ENCODE results near the gene MARCHF10.

DNA sequence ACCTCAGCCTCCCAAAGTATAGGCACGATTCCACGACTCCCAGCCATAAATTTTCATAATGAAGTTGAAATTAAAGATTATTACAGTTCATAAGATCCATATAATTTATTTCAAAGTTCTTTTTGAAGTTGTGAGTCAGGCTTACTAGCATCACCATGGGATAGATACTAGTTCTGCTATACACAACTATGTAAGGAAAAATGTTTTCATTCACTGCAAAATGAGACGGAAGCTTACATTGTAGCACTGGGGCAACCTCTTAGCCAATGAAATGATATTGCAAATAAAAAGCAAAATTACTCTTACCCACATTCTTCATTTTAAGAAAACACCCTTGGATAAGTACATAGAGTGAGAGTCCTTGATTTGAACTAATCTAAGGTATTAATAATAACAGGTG is 18.8 kb upstream of the MARCHF10 start:
- TF ChIP-seq, protein P1, sequence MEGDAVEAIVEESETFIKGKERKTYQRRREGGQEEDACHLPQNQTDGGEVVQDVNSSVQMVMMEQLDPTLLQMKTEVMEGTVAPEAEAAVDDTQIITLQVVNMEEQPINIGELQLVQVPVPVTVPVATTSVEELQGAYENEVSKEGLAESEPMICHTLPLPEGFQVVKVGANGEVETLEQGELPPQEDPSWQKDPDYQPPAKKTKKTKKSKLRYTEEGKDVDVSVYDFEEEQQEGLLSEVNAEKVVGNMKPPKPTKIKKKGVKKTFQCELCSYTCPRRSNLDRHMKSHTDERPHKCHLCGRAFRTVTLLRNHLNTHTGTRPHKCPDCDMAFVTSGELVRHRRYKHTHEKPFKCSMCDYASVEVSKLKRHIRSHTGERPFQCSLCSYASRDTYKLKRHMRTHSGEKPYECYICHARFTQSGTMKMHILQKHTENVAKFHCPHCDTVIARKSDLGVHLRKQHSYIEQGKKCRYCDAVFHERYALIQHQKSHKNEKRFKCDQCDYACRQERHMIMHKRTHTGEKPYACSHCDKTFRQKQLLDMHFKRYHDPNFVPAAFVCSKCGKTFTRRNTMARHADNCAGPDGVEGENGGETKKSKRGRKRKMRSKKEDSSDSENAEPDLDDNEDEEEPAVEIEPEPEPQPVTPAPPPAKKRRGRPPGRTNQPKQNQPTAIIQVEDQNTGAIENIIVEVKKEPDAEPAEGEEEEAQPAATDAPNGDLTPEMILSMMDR (IDR thresholded peaks at IDR 0.05; ENCODE audit: poor library complexity, severe bottlenecking) = no peak
- no peak for TF ChIP-seq POLR2AphosphoS5 (IDR thresholded peaks at IDR 0.05)
- TF ChIP-seq RAD21 (conservative IDR thresholded peaks at IDR 0.05) = no peak
- no peak for TF ChIP-seq EP300 (conservative IDR thresholded peaks at IDR 0.05; ENCODE audit: poor library complexity, severe bottlenecking)
- TF ChIP-seq SMC3 (conservative IDR thresholded peaks at IDR 0.05; ENCODE audit: poor library complexity) = no peak
- TF ChIP-seq EZH2 (IDR thresholded peaks at IDR 0.05; ENCODE audit: borderline replicate concordance, insufficient read depth, low read length, poor library complexity, severe bottlenecking) = no peak
- no peak for TF ChIP-seq MXI1 (conservative IDR thresholded peaks at IDR 0.05; ENCODE audit: poor library complexity, severe bottlenecking)
- TF ChIP-seq, protein P2, sequence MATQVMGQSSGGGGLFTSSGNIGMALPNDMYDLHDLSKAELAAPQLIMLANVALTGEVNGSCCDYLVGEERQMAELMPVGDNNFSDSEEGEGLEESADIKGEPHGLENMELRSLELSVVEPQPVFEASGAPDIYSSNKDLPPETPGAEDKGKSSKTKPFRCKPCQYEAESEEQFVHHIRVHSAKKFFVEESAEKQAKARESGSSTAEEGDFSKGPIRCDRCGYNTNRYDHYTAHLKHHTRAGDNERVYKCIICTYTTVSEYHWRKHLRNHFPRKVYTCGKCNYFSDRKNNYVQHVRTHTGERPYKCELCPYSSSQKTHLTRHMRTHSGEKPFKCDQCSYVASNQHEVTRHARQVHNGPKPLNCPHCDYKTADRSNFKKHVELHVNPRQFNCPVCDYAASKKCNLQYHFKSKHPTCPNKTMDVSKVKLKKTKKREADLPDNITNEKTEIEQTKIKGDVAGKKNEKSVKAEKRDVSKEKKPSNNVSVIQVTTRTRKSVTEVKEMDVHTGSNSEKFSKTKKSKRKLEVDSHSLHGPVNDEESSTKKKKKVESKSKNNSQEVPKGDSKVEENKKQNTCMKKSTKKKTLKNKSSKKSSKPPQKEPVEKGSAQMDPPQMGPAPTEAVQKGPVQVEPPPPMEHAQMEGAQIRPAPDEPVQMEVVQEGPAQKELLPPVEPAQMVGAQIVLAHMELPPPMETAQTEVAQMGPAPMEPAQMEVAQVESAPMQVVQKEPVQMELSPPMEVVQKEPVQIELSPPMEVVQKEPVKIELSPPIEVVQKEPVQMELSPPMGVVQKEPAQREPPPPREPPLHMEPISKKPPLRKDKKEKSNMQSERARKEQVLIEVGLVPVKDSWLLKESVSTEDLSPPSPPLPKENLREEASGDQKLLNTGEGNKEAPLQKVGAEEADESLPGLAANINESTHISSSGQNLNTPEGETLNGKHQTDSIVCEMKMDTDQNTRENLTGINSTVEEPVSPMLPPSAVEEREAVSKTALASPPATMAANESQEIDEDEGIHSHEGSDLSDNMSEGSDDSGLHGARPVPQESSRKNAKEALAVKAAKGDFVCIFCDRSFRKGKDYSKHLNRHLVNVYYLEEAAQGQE (IDR thresholded peaks at IDR 0.05; ENCODE audit: borderline replicate concordance) = no peak

All from neural cell (in vitro differentiated cells).